ENCODE results near the gene PPP6R3. TPM values are rescaled to one million over a fixed set of nuclear protein-coding genes. Genes with fewer than 3 reads are reported as not detected.
A peak's percentile ranks its signal among the peaks of the same experiment; 100 is the strongest.

The PPP6R3 gene
- total RNA-seq, 1 experiment from 2014 or later = 138 TPM

- Histone ChIP-seq H2BK12ac (ENCODE audit: insufficient read length, low read depth, low read length) (no peak overlapping the region), H2AK5ac (ENCODE audit: insufficient read length, low read length) (no peak overlapping the region), H2BK120ac (ENCODE audit: low read depth, low read length, poor library complexity, severe bottlenecking) (no peak overlapping the region), H2BK20ac (ENCODE audit: low read depth, low read length, poor library complexity, severe bottlenecking) (no peak overlapping the region), H3K27ac (ENCODE audit: insufficient read length, low read depth, low read length) (no peak overlapping the region), H3K56ac (ENCODE audit: insufficient read length, low read depth, low read length) (no peak overlapping the region), H3K23ac (ENCODE audit: insufficient read length, low read depth, low read length) (no peak overlapping the region), H4K8ac (replicated peaks; ENCODE audit: insufficient read length, low read depth, low read length) (no peak overlapping the region), H4K91ac (ENCODE audit: insufficient read length, low read depth, low read length) (no peak overlapping the region), H3K79me2 (ENCODE audit: insufficient read depth, low read length) (peaks cover 19% of the 10 kb centered on the region; the same call in 1 of the 2 replicates), H3K79me1 (ENCODE audit: insufficient read depth, low read depth, low read length, poor library complexity, severe bottlenecking) (peaks cover 25% of the 10 kb centered on the region), H3K4me2 (ENCODE audit: insufficient read depth, insufficient read length, low read length) (no peak overlapping the region), H4K20me1 (ENCODE audit: control insufficient read depth, insufficient read depth, insufficient read length) (peaks cover 3% of the 10 kb centered on the region), H3T11ph (ENCODE audit: low read length) (no peak overlapping the region), H3K4ac (ENCODE audit: low read depth, low read length) (no peak overlapping the region), H3K4me1 (ENCODE audit: insufficient read depth, low read length) (no peaks in the 10 kb centered on the region), H3K18ac (ENCODE audit: insufficient read length, low read depth, low read length) (no peak overlapping the region), H4K5ac (ENCODE audit: insufficient read length, low read depth, low read length) (no peak overlapping the region), H3K9me3 (ENCODE audit: control insufficient read depth, low read depth, low read length) (no peaks in the 10 kb centered on the region), H3K9ac (ENCODE audit: extremely low read depth, insufficient read length, low read length) (no peak overlapping the region), H2BK5ac (ENCODE audit: insufficient read length, low read length) (no peak overlapping the region), H2BK15ac (ENCODE audit: low read depth, low read length) (no peak overlapping the region), H3K23me2 (ENCODE audit: insufficient read length, low read depth, low read length, poor library complexity, severe bottlenecking) (no peaks in the 10 kb centered on the region), H3K14ac (ENCODE audit: insufficient read depth, low read length) (no peak overlapping the region), H2AFZ (ENCODE audit: low read length) (no peak overlapping the region), H3K27me3 (ENCODE audit: insufficient read depth, low read length) (no peaks in the 10 kb centered on the region)
- Mint-ChIP-seq H3K9me3 (no peaks in the 10 kb centered on the region), H3K27me3 (ENCODE audit: low read depth) (no peaks in the 10 kb centered on the region; the same call in 1 of the 2 replicates), H3K4me3 (no peak overlapping the region), H3K27ac (peak overlapping the region in 2 of 3 experiments; percentile 53 to 65; a peak in 4 of 7 replicates), H3K36me3 (ENCODE audit: insufficient read depth in 1 of 3, low read depth in 3 of 3) (peaks cover 24 to 75% (median 65%) of the 10 kb centered on the region in 3 experiments; a peak in 6 of 7 replicates), H3K4me1 (peaks cover 23 to 25% of the 10 kb centered on the region in 2 experiments)
- no peak for TF ChIP-seq CTCF (conservative IDR thresholded peaks at IDR 0.05)
- no peak for DNase-seq
- no CpG with 5 or more reads among the region's 5 CpGs for WGBS (ENCODE audit: extremely low coverage, insufficient read length, low lambda C conversion rate)
Measured at GRCh38 chr11:68517121-68517741, 56.7 kb downstream of the PPP6R3 start.

All from H9 (cell line).